GM18526 (cell line): ENCODE results near the gene IL22RA2.

Experiments
- POLR2A ChIP-seq: IDR thresholded peaks from 3 replicates; pipeline ENCODE4 v1.6.1; 2011; ENCODE audit not compliant: insufficient read length; ENCODE audit errors: extremely low read depth

IL22RA2 gene

GRCh38 chr6:137097526-137097925 is 75.9 kb downstream of the IL22RA2 start:
- TF ChIP-seq POLR2A = no peak

GRCh38 chr6:137097057-137097456 is 76.4 kb downstream of the IL22RA2 start:
- TF ChIP-seq POLR2A = no peak

- TF ChIP-seq POLR2A = no peak
These were observed 77.7 kb downstream of the IL22RA2 start for GRCh38 chr6:137095651-137096238.

- TF ChIP-seq POLR2A = no peak
These were observed 78.4 kb downstream of the IL22RA2 start for GRCh38 chr6:137095093-137095492.

- TF ChIP-seq POLR2A = no peak
These were observed 78.9 kb downstream of the IL22RA2 start for GRCh38 chr6:137094411-137095008.
